Measurements from ENCODE around the gene KIAA1549. TPM values are rescaled to one million over a fixed set of nuclear protein-coding genes. Genes with fewer than 3 reads are reported as not detected.

KIAA1549 gene
- total and polyA plus RNA-seq, 5 donors from 2014 or later, result 0.10 TPM; not detected in 4

DNA sequence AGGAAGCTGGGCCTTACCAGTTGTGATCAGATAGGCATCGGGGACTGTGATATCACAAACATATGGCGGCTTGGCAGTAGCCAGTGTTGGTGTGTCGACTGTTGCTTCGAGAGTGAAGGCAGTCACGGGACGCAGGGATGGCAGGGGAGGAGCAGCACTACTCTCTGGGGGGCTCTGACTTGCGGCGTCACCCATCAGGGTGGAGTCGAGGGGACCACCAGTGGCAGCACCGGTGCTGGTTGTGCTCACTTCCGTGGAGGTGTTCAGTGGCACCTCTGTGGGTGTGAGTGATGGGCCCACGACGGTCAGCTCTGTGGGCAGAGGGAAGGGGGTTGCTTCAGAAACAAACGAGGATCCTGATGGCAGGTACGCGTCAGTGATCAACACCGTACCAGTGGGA is 64.5 kb downstream of the KIAA1549 start:
- Histone ChIP-seq H3K27ac (ENCODE audit: insufficient read depth, low read length, poor library complexity, severe bottlenecking) (no peak overlapping the region), H3K4me3 (ENCODE audit: low read depth, low read length) (no peak overlapping the region), H3K27me3 (ENCODE audit: control insufficient read depth, insufficient read depth, low read length) (peaks cover 2% of the 10 kb centered on the region), H3K9me3 (ENCODE audit: control insufficient read depth in 2 of 2, low read length in 2 of 2) (no peaks in the 10 kb centered on the region), H3K4me1 (ENCODE audit: control insufficient read depth, insufficient read depth, low read length, poor library complexity, severe bottlenecking) (no peaks in the 10 kb centered on the region), H3K36me3 (ENCODE audit: control insufficient read depth, insufficient read depth, low read length) (no peaks in the 10 kb centered on the region)
- Mint-ChIP-seq H3K4me1 (peaks cover 0 to 6% (median 1%) of the 10 kb centered on the region in 4 donors), H3K27me3 (peaks cover 12% of the 10 kb centered on the region), H3K9me3 (peaks cover 0 to 2% (median 0%) of the 10 kb centered on the region in 7 donors), H3K4me3 (no peak overlapping the region), H3K27ac (no peak overlapping the region), H3K36me3 (no peaks in the 10 kb centered on the region)
- DNase-seq, result no peak
- ATAC-seq (ENCODE audit: low read depth in 2 of 2), result no peak

DNA sequence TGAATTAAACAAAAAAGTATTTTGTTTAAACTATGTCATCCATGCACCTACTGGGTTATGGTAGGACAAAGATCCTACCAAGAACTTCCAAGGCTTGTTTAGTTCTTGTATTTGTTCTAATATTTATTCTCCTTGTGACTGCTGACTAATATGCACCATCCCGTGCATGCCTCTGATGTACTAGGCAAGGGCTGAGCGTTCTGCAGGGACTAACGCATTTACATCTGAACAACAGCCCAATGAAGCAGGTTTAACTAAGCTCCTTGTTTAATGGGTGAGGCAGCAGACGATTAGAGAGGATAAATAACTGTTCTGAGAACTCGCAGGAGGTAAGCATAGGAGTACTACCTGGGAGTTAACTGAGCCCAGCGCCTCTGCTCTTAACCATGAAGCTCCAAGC is 64.9 kb downstream of the KIAA1549 start:
- H3K27ac Mint-ChIP-seq, result no peak overlapping the region

DNA sequence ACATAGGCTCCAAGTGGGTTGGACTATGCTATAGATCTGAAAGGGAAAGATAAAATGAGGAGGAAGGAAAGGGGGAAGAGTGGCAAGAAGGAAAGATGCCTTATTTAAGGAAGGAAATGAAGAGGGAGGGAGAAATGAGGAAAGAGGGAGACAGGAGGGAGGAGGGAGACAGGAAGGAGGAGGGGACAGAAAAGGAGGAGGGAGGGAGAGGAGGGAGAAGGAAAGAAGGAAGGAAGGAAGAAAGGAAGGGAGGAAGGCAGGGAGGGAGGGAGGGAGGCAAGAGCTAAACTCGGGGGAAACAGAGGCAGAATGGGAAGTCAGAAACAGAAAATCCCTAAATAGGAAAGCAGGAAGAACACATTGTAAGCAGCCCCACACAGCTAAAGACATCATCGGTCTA is 67.4 kb downstream of the KIAA1549 start:
- Mint-ChIP-seq H3K4me1 (no peaks in the 10 kb centered on the region), H3K27me3 (peaks cover 15% of the 10 kb centered on the region)
- H3K27me3 ChIP-seq (ENCODE audit: control insufficient read depth, insufficient read depth, low read length), result peaks cover 5% of the 10 kb centered on the region

More for the DNA sequence above, 64.9 kb downstream of the KIAA1549 start:
- Histone ChIP-seq H3K9me3 (ENCODE audit: control insufficient read depth in 2 of 2, low read length in 2 of 2) (no peaks in the 10 kb centered on the region), H3K4me1 (ENCODE audit: control insufficient read depth, insufficient read depth, low read length, poor library complexity, severe bottlenecking) (no peaks in the 10 kb centered on the region), H3K27ac (ENCODE audit: insufficient read depth, low read length, poor library complexity, severe bottlenecking) (no peak overlapping the region), H3K27me3 (ENCODE audit: control insufficient read depth, insufficient read depth, low read length) (peaks cover 2% of the 10 kb centered on the region), H3K4me3 (ENCODE audit: low read depth, low read length) (no peak overlapping the region), H3K36me3 (ENCODE audit: control insufficient read depth, insufficient read depth, low read length) (no peaks in the 10 kb centered on the region)
- DNase-seq (no peak), ATAC-seq (ENCODE audit: low read depth in 2 of 2) (no peak)
- H3K4me1 Mint-ChIP-seq, result peaks cover 0 to 6% (median 1%) of the 10 kb centered on the region in 4 donors
- H3K4me3 Mint-ChIP-seq, result no peak overlapping the region
- peaks cover 0 to 2% (median 0%) of the 10 kb centered on the region in 7 donors for H3K9me3 Mint-ChIP-seq
- no peaks in the 10 kb centered on the region for H3K36me3 Mint-ChIP-seq
- H3K27me3 Mint-ChIP-seq, result peaks cover 12% of the 10 kb centered on the region

DNA sequence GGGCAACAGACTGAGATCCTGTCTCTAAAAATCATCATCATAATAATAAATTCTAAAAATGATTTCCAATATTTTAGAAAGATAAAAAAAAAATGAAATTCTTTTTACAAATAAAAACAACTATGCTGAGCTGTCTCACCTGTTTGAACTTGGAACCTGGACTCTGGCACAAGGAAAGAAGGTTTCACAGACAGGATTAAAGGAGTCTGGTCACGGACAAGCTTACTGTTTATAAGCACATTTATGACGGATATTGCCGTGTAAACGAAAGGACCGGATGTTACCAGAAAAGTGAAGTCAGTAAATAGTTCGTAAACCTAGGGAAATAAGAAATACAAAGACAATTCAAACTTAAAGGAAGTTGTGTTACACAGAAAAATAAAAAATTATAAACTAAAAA is 70.2 kb downstream of the KIAA1549 start:
- Histone ChIP-seq H3K4me3 (ENCODE audit: low read depth, low read length) (no peak overlapping the region), H3K36me3 (ENCODE audit: control insufficient read depth, insufficient read depth, low read length) (no peaks in the 10 kb centered on the region), H3K27me3 (ENCODE audit: control insufficient read depth, insufficient read depth, low read length) (peaks cover 7% of the 10 kb centered on the region), H3K27ac (ENCODE audit: insufficient read depth, low read length, poor library complexity, severe bottlenecking) (no peak overlapping the region), H3K4me1 (ENCODE audit: control insufficient read depth, insufficient read depth, low read length, poor library complexity, severe bottlenecking) (no peaks in the 10 kb centered on the region), H3K9me3 (ENCODE audit: control insufficient read depth in 2 of 2, low read length in 2 of 2) (no peaks in the 10 kb centered on the region)
- Mint-ChIP-seq H3K4me1 (no peaks in the 10 kb centered on the region), H3K36me3 (no peaks in the 10 kb centered on the region), H3K27ac (no peak overlapping the region), H3K9me3 (peaks cover 0 to 2% (median 0%) of the 10 kb centered on the region in 7 donors), H3K27me3 (peaks cover 35% of the 10 kb centered on the region), H3K4me3 (no peak overlapping the region)
- no peak for DNase-seq
- ATAC-seq (ENCODE audit: low read depth in 2 of 2), result no peak

More for the DNA sequence above, 67.4 kb downstream of the KIAA1549 start:
- no peaks in the 10 kb centered on the region for H3K4me1 ChIP-seq (ENCODE audit: control insufficient read depth, insufficient read depth, low read length, poor library complexity, severe bottlenecking)
- H3K27ac ChIP-seq (ENCODE audit: insufficient read depth, low read length, poor library complexity, severe bottlenecking), result no peak overlapping the region
- H3K36me3 ChIP-seq (ENCODE audit: control insufficient read depth, insufficient read depth, low read length), result no peaks in the 10 kb centered on the region
- H3K4me3 ChIP-seq (ENCODE audit: low read depth, low read length), result no peak overlapping the region
- no peaks in the 10 kb centered on the region for H3K9me3 ChIP-seq (ENCODE audit: control insufficient read depth in 2 of 2, low read length in 2 of 2)
- no peak for DNase-seq
- ATAC-seq (ENCODE audit: low read depth in 2 of 2), result no peak
- Mint-ChIP-seq H3K4me3 (no peak overlapping the region), H3K9me3 (peaks cover 0 to 2% (median 0%) of the 10 kb centered on the region in 7 donors), H3K36me3 (no peaks in the 10 kb centered on the region), H3K27ac (no peak overlapping the region)

DNA sequence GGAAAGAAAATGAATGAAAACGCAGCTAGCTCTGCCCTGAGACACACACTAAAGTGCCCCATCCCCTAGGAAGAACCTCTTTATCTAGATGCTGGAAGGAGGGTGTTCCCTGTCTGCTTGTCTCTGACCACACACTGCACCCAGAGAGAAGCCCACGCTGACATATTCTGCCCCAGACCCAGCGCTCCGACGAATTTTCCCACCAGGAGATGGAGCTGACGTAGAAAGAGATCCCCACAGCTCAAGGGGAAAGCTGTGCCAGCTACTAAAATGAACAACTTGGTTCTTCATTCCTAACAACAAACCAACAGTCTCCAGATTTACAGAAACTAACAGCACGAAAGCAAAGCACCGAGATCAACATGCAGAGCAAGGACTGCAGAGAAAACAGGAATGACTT is 73.3 kb downstream of the KIAA1549 start:
- peaks cover 6 to 21% (median 10%) of the 10 kb centered on the region in 4 donors for H3K4me1 Mint-ChIP-seq
- DNase-seq (no peak), ATAC-seq (ENCODE audit: low read depth in 2 of 2) (no peak)
- H3K4me3 ChIP-seq (ENCODE audit: low read depth, low read length), result no peak overlapping the region
- no peaks in the 10 kb centered on the region for H3K9me3 ChIP-seq (ENCODE audit: control insufficient read depth in 2 of 2, low read length in 2 of 2)
- no peak overlapping the region for H3K4me3 Mint-ChIP-seq
- H3K27ac Mint-ChIP-seq, result no peak overlapping the region
- no peak overlapping the region for H3K27ac ChIP-seq (ENCODE audit: insufficient read depth, low read length, poor library complexity, severe bottlenecking)
- no peaks in the 10 kb centered on the region for H3K36me3 ChIP-seq (ENCODE audit: control insufficient read depth, insufficient read depth, low read length)
- H3K36me3 Mint-ChIP-seq, result no peaks in the 10 kb centered on the region
- H3K9me3 Mint-ChIP-seq, result peaks cover 0 to 2% (median 0%) of the 10 kb centered on the region in 7 donors
- H3K27me3 ChIP-seq (ENCODE audit: control insufficient read depth, insufficient read depth, low read length), result peaks cover 8% of the 10 kb centered on the region
- peaks cover 16% of the 10 kb centered on the region for H3K4me1 ChIP-seq (ENCODE audit: control insufficient read depth, insufficient read depth, low read length, poor library complexity, severe bottlenecking)
- peaks cover 36% of the 10 kb centered on the region for H3K27me3 Mint-ChIP-seq

DNA sequence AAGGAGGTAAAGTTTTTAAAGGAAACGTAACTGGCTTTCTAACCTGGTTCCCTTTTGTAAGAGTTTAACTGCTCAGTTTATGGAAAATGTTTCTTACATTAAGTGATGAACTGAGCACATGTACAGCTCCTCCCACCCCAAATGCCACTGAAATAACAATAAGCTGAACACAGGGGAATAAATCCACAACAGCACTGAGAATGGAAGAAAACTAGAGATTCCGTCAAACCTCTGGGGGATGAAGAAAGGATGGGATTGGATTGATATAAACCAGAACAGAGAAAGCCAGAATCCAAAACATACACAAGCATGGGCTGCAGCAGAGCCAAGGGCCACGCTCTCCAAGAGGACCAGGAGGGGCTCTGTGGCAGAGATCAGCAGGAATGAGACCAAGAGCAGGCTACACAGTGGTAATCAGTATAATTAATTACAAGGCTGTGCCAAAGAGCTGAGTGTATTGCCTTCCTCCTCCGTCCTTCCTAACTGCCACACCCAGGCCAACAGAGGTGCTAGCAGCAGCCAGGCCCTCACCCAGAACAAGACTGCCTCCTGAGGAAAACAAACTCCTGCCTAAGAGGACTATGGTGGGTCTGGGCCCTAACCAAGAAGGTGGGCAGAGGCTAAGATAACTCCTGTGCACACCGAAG is 73.9 kb downstream of the KIAA1549 start:
- H3K4me3 Mint-ChIP-seq, result peak overlapping the region in 1 of 4 donors; percentile 7
- Histone ChIP-seq H3K4me3 (ENCODE audit: low read depth, low read length) (no peak overlapping the region), H3K36me3 (ENCODE audit: control insufficient read depth, insufficient read depth, low read length) (no peaks in the 10 kb centered on the region), H3K4me1 (ENCODE audit: control insufficient read depth, insufficient read depth, low read length, poor library complexity, severe bottlenecking) (peaks cover 22% of the 10 kb centered on the region), H3K27me3 (ENCODE audit: control insufficient read depth, insufficient read depth, low read length) (peaks cover 8% of the 10 kb centered on the region), H3K27ac (ENCODE audit: insufficient read depth, low read length, poor library complexity, severe bottlenecking) (no peak overlapping the region), H3K9me3 (ENCODE audit: control insufficient read depth in 2 of 2, low read length in 2 of 2) (no peaks in the 10 kb centered on the region)
- H3K27me3 Mint-ChIP-seq, result peaks cover 40% of the 10 kb centered on the region
- ATAC-seq (ENCODE audit: low read depth in 2 of 2) (no peak), DNase-seq (no peak)
- no peaks in the 10 kb centered on the region for H3K36me3 Mint-ChIP-seq
- peaks cover 0 to 2% (median 0%) of the 10 kb centered on the region in 7 donors for H3K9me3 Mint-ChIP-seq
- no peak overlapping the region for H3K27ac Mint-ChIP-seq
- H3K4me1 Mint-ChIP-seq, result peaks cover 10 to 26% (median 15%) of the 10 kb centered on the region in 4 donors

DNA sequence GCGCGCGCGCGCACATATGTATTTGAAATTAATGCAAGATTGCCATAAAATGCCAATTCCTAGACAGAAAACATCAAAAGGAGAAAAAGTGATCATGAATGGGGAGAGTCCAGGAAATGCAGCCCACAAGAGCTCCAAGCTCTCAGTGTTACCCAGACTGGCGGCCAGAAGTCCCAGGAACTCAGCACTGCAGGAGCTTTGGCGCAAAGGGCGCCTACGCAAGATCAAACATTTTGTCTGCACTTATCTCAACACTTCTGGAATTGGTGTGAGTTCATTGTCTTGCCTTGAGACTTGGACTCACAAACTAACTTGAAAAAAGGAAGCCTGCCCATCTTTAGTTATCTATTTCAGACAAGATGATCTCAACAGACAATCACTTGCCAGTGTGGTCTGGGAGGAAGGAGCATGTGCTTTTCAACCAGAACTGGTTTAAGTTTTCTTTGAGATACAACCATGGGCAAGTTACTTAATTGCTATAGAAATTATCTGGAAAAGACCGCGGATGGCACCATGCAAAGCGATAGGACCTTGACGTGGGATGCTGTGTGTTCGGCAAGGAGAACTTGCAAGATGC is 77.2 kb downstream of the KIAA1549 start:
- Histone ChIP-seq H3K27ac (ENCODE audit: insufficient read depth, low read length, poor library complexity, severe bottlenecking) (no peak overlapping the region), H3K4me1 (ENCODE audit: control insufficient read depth, insufficient read depth, low read length, poor library complexity, severe bottlenecking) (peaks cover 25% of the 10 kb centered on the region), H3K9me3 (ENCODE audit: control insufficient read depth in 2 of 2, low read length in 2 of 2) (no peaks in the 10 kb centered on the region), H3K4me3 (ENCODE audit: low read depth, low read length) (peak overlapping the region; percentile 43), H3K27me3 (ENCODE audit: control insufficient read depth, insufficient read depth, low read length) (peaks cover 8% of the 10 kb centered on the region), H3K36me3 (ENCODE audit: control insufficient read depth, insufficient read depth, low read length) (no peaks in the 10 kb centered on the region)
- DNase-seq (no peak), ATAC-seq (ENCODE audit: low read depth in 2 of 2) (no peak)
- Mint-ChIP-seq H3K9me3 (peaks cover 0 to 2% (median 0%) of the 10 kb centered on the region in 7 donors), H3K36me3 (no peaks in the 10 kb centered on the region), H3K4me1 (peaks cover 15 to 38% (median 19%) of the 10 kb centered on the region in 4 donors), H3K27me3 (peaks cover 47% of the 10 kb centered on the region), H3K4me3 (peak overlapping the region; percentile 65 to 91 (median 84)), H3K27ac (peak overlapping the region in 2 of 3 donors; percentile 61 to 91)

Measured in CD4-positive, CD25-positive, alpha-beta regulatory T cell (primary cell).